ENCODE measurements around the gene AANAT. TPM values are rescaled to one million over a fixed set of nuclear protein-coding genes. Genes with fewer than 3 reads are reported as not detected.

Gene AANAT
- total RNA-seq, 1 experiment from 2014 or later, result not detected

DNA sequence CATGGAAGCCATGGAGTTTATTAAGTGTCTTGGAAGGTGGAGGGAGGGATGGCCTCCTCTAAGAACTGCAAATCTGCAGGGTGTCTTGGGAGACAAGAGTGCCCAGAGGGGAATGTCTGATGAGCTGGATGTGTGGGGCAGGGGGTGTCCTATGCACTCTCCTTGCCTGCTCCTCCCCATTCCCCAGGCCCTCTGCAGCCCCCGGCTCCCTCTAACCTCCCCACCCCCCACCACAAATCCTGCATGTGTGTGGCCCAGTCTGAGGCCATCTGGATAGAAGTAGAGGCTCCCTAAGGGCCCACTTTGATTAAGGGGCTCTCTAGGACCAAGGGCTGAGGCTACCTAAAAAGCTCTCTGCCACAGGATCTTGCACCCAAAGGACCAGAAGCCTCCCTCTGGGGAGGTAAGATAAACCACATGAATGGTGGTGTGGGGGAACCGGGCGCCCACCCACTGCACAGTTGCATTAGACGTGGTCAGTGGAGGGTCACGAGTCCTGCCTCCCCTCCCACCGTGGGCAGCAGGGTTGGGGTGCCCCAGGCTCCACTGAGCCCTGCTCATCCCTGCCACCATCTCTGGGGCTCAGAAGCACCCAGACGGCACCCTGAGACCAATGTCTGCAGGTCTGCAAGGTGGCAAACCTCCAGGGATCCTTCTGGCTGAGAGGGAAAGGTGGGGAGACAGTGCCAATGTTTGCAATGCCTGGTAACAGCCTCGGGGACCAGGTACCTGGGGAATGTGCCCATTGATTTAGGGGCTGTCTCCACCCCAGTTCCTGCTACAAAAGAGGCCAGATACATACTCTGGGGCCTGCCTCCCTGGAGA lies 618 bp downstream of the AANAT start:
- TF ChIP-seq, protein P1, sequence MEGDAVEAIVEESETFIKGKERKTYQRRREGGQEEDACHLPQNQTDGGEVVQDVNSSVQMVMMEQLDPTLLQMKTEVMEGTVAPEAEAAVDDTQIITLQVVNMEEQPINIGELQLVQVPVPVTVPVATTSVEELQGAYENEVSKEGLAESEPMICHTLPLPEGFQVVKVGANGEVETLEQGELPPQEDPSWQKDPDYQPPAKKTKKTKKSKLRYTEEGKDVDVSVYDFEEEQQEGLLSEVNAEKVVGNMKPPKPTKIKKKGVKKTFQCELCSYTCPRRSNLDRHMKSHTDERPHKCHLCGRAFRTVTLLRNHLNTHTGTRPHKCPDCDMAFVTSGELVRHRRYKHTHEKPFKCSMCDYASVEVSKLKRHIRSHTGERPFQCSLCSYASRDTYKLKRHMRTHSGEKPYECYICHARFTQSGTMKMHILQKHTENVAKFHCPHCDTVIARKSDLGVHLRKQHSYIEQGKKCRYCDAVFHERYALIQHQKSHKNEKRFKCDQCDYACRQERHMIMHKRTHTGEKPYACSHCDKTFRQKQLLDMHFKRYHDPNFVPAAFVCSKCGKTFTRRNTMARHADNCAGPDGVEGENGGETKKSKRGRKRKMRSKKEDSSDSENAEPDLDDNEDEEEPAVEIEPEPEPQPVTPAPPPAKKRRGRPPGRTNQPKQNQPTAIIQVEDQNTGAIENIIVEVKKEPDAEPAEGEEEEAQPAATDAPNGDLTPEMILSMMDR (IDR thresholded peaks at IDR 0.05; ENCODE audit: unreplicated experiment), result no peak
- Mint-ChIP-seq H3K9me3 (ENCODE audit: low read depth, unreplicated experiment) (no peaks in the 10 kb centered on the region), H3K4me1 (ENCODE audit: low read depth, unreplicated experiment) (no peaks in the 10 kb centered on the region), H3K27ac (ENCODE audit: unreplicated experiment) (no peak overlapping the region), H3K27me3 (ENCODE audit: unreplicated experiment) (no peaks in the 10 kb centered on the region), H3K4me3 (ENCODE audit: low read depth, unreplicated experiment) (no peak overlapping the region), H3K36me3 (ENCODE audit: insufficient read depth, unreplicated experiment) (peaks cover 12% of the 10 kb centered on the region)
- no peak for DNase-seq
- CTCF ChIA-PET, result interaction anchor here (0.6 kb wide), 1 partner anchor 121 kb away, joined by 8 read pairs; no protein-coding TSS in a partner anchor
- intact Hi-C loops (cut with micrococcal nuclease; ENCODE audit: unreplicated experiment), result no loop called here
- BruUV-seq (replicated peaks), result no TSS peak

DNA sequence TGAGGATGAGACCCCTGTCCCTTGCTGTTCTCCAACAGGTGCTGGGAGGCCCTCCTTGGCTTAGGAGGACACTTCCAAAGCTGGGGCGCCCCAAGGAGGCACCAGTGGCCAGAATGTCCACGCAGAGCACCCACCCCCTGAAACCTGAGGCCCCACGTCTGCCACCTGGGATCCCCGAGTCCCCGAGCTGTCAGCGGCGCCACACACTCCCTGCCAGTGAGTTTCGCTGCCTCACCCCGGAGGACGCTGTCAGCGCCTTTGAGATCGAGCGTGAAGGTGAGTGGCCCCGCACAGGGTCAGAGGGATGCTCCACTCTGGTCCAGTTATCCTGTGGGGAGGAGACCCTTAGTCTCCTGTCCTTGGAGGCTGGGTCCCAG lies 1.2 kb downstream of the AANAT start:
- Mint-ChIP-seq H3K4me3 (ENCODE audit: low read depth, unreplicated experiment) (no peak overlapping the region), H3K27ac (ENCODE audit: unreplicated experiment) (no peak overlapping the region), H3K36me3 (ENCODE audit: insufficient read depth, unreplicated experiment) (peaks cover 17% of the 10 kb centered on the region), H3K9me3 (ENCODE audit: low read depth, unreplicated experiment) (no peaks in the 10 kb centered on the region), H3K27me3 (ENCODE audit: unreplicated experiment) (no peaks in the 10 kb centered on the region), H3K4me1 (ENCODE audit: low read depth, unreplicated experiment) (no peaks in the 10 kb centered on the region)
- intact Hi-C loops (cut with micrococcal nuclease; ENCODE audit: unreplicated experiment), result no loop called here
- TF ChIP-seq, protein P1 (IDR thresholded peaks at IDR 0.05; ENCODE audit: unreplicated experiment), result no peak
- CTCF ChIA-PET, result no interaction called here
- DNase-seq, result no peak
- BruUV-seq (replicated peaks), result no TSS peak

DNA sequence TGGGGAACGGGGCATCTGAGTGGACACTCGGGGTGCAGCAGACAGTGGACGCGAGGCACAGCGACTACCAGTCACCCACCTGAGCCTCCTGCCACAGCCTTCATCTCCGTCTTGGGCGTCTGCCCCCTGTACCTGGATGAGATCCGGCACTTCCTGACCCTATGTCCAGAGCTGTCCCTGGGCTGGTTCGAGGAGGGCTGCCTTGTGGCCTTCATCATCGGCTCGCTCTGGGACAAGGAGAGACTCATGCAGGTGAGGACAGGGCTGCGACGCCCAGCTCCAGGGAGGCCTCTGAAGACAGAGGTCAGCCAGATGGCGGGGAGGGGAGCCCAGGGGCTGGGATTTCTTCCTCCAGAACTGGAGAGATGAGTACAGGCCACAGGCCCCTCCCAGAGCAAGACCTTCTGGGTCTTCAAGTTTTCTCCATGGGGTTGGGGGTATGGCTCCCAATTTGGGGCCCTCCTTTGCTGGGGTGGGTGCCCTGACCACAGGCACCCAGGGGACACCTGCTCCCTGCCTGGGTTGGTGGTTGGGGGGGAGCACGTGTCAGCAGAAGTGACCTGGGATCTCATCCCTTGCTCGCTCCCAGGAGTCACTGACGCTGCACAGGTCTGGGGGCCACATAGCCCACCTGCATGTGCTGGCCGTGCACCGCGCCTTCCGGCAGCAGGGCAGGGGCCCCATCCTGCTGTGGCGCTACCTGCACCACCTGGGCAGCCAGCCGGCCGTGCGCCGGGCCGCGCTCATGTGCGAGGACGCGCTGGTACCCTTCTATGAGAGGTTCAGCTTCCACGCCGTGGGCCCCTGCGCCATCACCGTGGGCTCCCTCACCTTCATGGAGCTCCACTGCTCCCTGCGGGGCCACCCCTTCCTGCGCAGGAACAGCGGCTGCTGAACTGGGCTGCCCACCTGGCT lies 1.9 kb downstream of the AANAT start:
- BruUV-seq (replicated peaks), result no TSS peak
- intact Hi-C loops (cut with micrococcal nuclease; ENCODE audit: unreplicated experiment), result no loop called here
- H3K9me3 Mint-ChIP-seq (ENCODE audit: low read depth, unreplicated experiment), result no peaks in the 10 kb centered on the region
- DNase-seq, result no peak
- no peak overlapping the region for H3K27ac Mint-ChIP-seq (ENCODE audit: unreplicated experiment)
- TF ChIP-seq, protein P1 (IDR thresholded peaks at IDR 0.05; ENCODE audit: unreplicated experiment), result no peak
- no peaks in the 10 kb centered on the region for H3K4me1 Mint-ChIP-seq (ENCODE audit: low read depth, unreplicated experiment)
- H3K4me3 Mint-ChIP-seq (ENCODE audit: low read depth, unreplicated experiment), result no peak overlapping the region
- peaks cover 19% of the 10 kb centered on the region for H3K36me3 Mint-ChIP-seq (ENCODE audit: insufficient read depth, unreplicated experiment)
- CTCF ChIA-PET, result interaction anchor here (0.9 kb wide), 1 partner anchor 28 kb away, joined by 9 read pairs; no protein-coding TSS in a partner anchor
- H3K27me3 Mint-ChIP-seq (ENCODE audit: unreplicated experiment), result no peaks in the 10 kb centered on the region

DNA sequence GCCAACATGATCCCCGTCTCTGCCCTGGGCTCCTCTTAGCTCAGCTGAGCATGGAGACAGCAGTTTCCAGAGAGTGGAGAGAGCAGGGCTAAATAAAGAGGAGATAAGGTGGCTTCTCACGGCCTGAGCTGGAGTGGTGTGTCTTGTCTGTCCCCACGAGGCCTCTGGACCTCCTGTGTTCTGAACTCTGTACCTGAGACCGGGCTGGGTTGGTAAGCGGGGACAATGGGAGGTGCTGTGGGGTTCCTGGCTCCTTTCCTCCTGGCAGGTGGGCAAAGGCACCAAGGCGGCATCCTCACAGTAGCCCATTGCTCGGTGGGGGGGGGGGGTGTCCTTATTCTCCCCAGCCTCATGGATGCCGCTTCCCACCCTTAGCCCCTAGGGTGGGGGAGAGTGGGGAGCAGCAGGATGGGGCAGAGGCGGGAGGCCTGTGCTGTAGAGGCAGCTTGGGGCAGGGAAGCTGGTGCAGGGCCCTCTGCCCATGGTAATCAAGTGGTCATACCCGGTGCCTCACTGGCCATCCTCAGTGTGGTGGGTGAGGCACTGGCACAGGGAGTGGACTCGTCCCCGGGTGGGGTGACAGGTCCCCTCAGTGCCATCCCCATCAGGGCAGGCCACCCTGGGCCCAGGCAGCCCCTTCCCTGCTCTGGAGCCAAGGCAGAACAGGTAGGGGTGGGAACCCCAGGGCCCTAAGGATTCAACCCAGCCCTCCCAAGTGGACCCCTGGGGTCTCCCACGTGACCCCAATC lies 2.8 kb downstream of the AANAT start:
- no peak for DNase-seq
- no peaks in the 10 kb centered on the region for H3K9me3 Mint-ChIP-seq (ENCODE audit: low read depth, unreplicated experiment)
- no peaks in the 10 kb centered on the region for H3K4me1 Mint-ChIP-seq (ENCODE audit: low read depth, unreplicated experiment)
- no peaks in the 10 kb centered on the region for H3K27me3 Mint-ChIP-seq (ENCODE audit: unreplicated experiment)
- intact Hi-C loops (cut with micrococcal nuclease; ENCODE audit: unreplicated experiment), result no loop called here
- no TSS peak for BruUV-seq (replicated peaks)
- H3K27ac Mint-ChIP-seq (ENCODE audit: unreplicated experiment), result no peak overlapping the region
- H3K4me3 Mint-ChIP-seq (ENCODE audit: low read depth, unreplicated experiment), result no peak overlapping the region
- CTCF ChIA-PET, result interaction anchor here (0.9 kb wide), 1 partner anchor 27 kb away, joined by 9 read pairs; no protein-coding TSS in a partner anchor
- TF ChIP-seq, protein P1 (IDR thresholded peaks at IDR 0.05; ENCODE audit: unreplicated experiment), result no peak
- H3K36me3 Mint-ChIP-seq (ENCODE audit: insufficient read depth, unreplicated experiment), result peaks cover 19% of the 10 kb centered on the region
